ENCODE results near the gene TRAF6.
"Not testable (repeated sequence)": the region's sequence is repeated elsewhere in the genome, so short reads cannot be mapped to it uniquely, and the experiment has no call there.

Gene TRAF6

GRCh38 chr11:36509694-36510593 lies at the start of gene TRAF6:
Gene TRAF6 (minus strand): TSS chr11:36510272. CDS start chr11:36501515, 8,757 bp downstream.
- no peak for DNase-seq (ENCODE audit: low read depth)

- no peak for DNase-seq (ENCODE audit: low read depth)
Observed at GRCh38 chr11:36558571-36559413, 48.7 kb upstream of the TRAF6 start.

GRCh38 chr11:36557991-36558390 lies 47.9 kb upstream of the TRAF6 start:
- no peak for DNase-seq (ENCODE audit: low read depth)

- not testable (repeated sequence) for DNase-seq (ENCODE audit: low read depth)
Observed at GRCh38 chr11:36557390-36557789, 47.3 kb upstream of the TRAF6 start.

GRCh38 chr11:36550385-36551115 lies 40.5 kb upstream of the TRAF6 start:
- DNase-seq (ENCODE audit: low read depth), result no peak

GRCh38 chr11:36540998-36541397 lies 30.9 kb upstream of the TRAF6 start:
- DNase-seq (ENCODE audit: low read depth), result no peak

GRCh38 chr11:36534276-36534840 lies 24.3 kb upstream of the TRAF6 start:
- DNase-seq (ENCODE audit: low read depth), result no peak

GRCh38 chr11:36532941-36533601 lies 23.0 kb upstream of the TRAF6 start:
- DNase-seq (ENCODE audit: low read depth), result no peak

- no peak for DNase-seq (ENCODE audit: low read depth)
Observed at GRCh38 chr11:36530840-36531239, 20.8 kb upstream of the TRAF6 start.

- DNase-seq (ENCODE audit: low read depth), result no peak
Observed at GRCh38 chr11:36513965-36514364, 3.9 kb upstream of the TRAF6 start.

GRCh38 chr11:36512016-36512415 lies 1.9 kb upstream of the TRAF6 start:
- no peak for DNase-seq (ENCODE audit: low read depth)

- DNase-seq (ENCODE audit: low read depth), result not testable (repeated sequence)
Observed at GRCh38 chr11:36511062-36511461, 990 bp upstream of the TRAF6 start.

- DNase-seq (ENCODE audit: low read depth), result no peak
Observed at GRCh38 chr11:36510594-36510942, 496 bp upstream of the TRAF6 start.

- DNase-seq (ENCODE audit: low read depth), result no peak
Observed at GRCh38 chr11:36509201-36509639, 852 bp downstream of the TRAF6 start.

GRCh38 chr11:36508743-36509142 lies 1.3 kb downstream of the TRAF6 start:
- no peak for DNase-seq (ENCODE audit: low read depth)

GRCh38 chr11:36507824-36508489 lies 2.1 kb downstream of the TRAF6 start:
- no peak for DNase-seq (ENCODE audit: low read depth)

GRCh38 chr11:36501236-36501635 lies 8.8 kb downstream of the TRAF6 start:
- no peak for DNase-seq (ENCODE audit: low read depth)

GRCh38 chr11:36500315-36500721 lies 9.8 kb downstream of the TRAF6 start:
- peak; percentile 91 for DNase-seq (ENCODE audit: low read depth)

GRCh38 chr11:36499315-36499714 lies 10.8 kb downstream of the TRAF6 start:
- DNase-seq (ENCODE audit: low read depth), result no peak

- no peak for DNase-seq (ENCODE audit: low read depth)
Observed at GRCh38 chr11:36498721-36499120, 11.4 kb downstream of the TRAF6 start.

- no peak for DNase-seq (ENCODE audit: low read depth)
Observed at GRCh38 chr11:36493332-36493731, 16.7 kb downstream of the TRAF6 start.

All from non-pigmented ciliary epithelial cell (primary cell).